Fibroblast of lung (primary cell): ENCODE data around the gene NT5DC3.

ENCODE experiments used
- EZH2 ChIP-seq: IDR thresholded peaks from 2 replicates; pipeline ENCODE4 v1.5.1; 2012; ENCODE audit warnings: low read length, control low read depth, mild to moderate bottlenecking; ENCODE audit errors: missing control alignments
- TF ChIP-seq, protein P1 (sequence below), 2 donors: IDR thresholded peaks in 1 of 2; conservative IDR thresholded peaks in 1 of 2; 1 replicate in 1 of 2; 2 replicates in 1 of 2; pipeline ENCODE4 v1.5.1; 2011 to 2012; ENCODE audit warnings: low read length in 2 of 2, control low read depth in 1 of 2, inconsistent platforms in 1 of 2, low read depth in 1 of 2, mild to moderate bottlenecking in 1 of 2

GRCh38 chr12:103791350-103791920, 49.6 kb downstream of the NT5DC3 start:
- TF ChIP-seq, protein P1, sequence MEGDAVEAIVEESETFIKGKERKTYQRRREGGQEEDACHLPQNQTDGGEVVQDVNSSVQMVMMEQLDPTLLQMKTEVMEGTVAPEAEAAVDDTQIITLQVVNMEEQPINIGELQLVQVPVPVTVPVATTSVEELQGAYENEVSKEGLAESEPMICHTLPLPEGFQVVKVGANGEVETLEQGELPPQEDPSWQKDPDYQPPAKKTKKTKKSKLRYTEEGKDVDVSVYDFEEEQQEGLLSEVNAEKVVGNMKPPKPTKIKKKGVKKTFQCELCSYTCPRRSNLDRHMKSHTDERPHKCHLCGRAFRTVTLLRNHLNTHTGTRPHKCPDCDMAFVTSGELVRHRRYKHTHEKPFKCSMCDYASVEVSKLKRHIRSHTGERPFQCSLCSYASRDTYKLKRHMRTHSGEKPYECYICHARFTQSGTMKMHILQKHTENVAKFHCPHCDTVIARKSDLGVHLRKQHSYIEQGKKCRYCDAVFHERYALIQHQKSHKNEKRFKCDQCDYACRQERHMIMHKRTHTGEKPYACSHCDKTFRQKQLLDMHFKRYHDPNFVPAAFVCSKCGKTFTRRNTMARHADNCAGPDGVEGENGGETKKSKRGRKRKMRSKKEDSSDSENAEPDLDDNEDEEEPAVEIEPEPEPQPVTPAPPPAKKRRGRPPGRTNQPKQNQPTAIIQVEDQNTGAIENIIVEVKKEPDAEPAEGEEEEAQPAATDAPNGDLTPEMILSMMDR (conservative IDR thresholded peaks at IDR 0.05 in 1 of 2, IDR thresholded peaks at IDR 0.05 in 1 of 2; ENCODE audit: low read depth in 1 of 2, low read length in 2 of 2), result no peak
- no peak for TF ChIP-seq EZH2
